Esophagus mucosa (tissue), 1 donor: ENCODE results near the gene NLGN1. TPM values are rescaled to one million over a fixed set of nuclear protein-coding genes. Genes with fewer than 3 reads are reported as not detected.
"Not testable (repeated sequence)": the region's sequence is repeated elsewhere in the genome, so short reads cannot be mapped to it uniquely, and the experiment has no call there.

ENCODE experiments used
- ATAC-seq: fragments of 200-7000 bp; cut with Tn5 transposase; one replicate; pipeline ENCODE4 v1.9.1; 2020
- total RNA-seq: library from RNA; stranded (reverse); gene quantifications from one replicate; pipeline ENCODE4 v1.2.4, GENCODE V29; 2023
- donor health status: DM: yes; HTN: yes; CAD: no.

Gene NLGN1
- total RNA-seq, 1 donor from 2014 or later, result 0.44 TPM

- no peak for ATAC-seq
Observed at GRCh38 chr3:173430576-173430975, 33.0 kb downstream of the NLGN1 start.

GRCh38 chr3:173439004-173439403, 41.5 kb downstream of the NLGN1 start:
- no peak for ATAC-seq

GRCh38 chr3:173440514-173440913, 43.0 kb downstream of the NLGN1 start:
- ATAC-seq, result no peak

GRCh38 chr3:173451561-173451960, 54.0 kb downstream of the NLGN1 start:
- ATAC-seq, result not testable (repeated sequence)

GRCh38 chr3:173463250-173463649, 65.7 kb downstream of the NLGN1 start:
- ATAC-seq, result no peak

GRCh38 chr3:173465112-173465511, 67.6 kb downstream of the NLGN1 start:
- no peak for ATAC-seq

DNA sequence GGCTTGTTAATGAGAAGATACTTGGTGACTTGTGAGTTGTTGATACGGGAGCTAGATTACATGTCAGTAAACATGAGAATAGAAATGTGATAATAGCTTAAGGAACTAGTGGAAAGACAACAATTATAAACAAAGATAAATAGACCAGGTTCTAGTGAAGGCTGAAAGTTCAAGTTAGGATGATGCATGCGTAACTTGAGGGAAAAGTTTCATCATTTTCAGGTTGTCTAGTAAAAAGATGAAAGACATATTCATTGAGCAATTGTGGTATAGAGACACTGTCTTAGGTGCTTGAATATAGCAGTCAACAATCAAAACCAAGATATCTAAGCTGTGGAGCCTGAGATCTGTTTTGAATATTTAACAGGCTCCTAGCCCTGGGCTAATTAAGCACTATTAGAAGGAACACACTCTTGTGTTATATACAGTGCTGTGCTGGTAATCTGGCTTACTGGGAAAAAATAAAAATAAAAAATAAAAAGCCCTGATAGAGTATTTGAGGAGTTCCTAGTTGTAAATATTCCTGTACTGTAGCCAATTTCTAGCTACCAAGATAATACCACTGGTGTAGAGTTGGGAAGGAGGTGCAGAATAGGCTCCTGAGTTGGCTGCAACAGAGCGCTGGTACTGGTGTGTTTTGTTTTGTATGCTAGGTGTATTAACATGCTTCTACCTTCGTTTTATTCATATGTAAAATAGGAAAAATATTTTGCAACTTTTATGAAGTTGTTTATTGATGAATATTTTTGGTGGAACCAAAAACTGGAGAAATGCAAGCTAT, 68.5 kb downstream of the NLGN1 start:
- ATAC-seq, result no peak

DNA sequence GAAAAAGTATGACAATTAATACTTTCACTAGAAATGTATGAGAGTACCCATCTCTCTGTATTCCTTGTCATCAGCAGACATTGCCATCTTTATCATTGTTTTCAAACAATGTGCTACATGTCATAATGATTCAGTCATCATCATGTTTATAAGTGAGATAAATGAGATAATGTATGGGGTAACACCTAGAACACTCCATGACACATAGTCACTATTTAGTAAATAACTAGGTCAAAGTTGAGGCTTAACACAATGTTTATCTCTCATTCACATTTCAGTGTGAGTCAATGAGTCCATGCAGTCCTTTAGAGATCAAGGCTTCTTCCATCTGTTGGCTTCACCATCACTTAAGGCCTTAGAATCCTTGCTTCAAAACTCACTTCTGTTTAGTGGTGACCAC, 70.0 kb downstream of the NLGN1 start:
- no peak for ATAC-seq

- no peak for ATAC-seq
Observed at GRCh38 chr3:173473237-173473636, 75.7 kb downstream of the NLGN1 start.

- no peak for ATAC-seq
Observed at GRCh38 chr3:173479301-173479700, 81.8 kb downstream of the NLGN1 start.

- ATAC-seq, result no peak
Observed at GRCh38 chr3:173501931-173502489, 104.5 kb downstream of the NLGN1 start.

DNA sequence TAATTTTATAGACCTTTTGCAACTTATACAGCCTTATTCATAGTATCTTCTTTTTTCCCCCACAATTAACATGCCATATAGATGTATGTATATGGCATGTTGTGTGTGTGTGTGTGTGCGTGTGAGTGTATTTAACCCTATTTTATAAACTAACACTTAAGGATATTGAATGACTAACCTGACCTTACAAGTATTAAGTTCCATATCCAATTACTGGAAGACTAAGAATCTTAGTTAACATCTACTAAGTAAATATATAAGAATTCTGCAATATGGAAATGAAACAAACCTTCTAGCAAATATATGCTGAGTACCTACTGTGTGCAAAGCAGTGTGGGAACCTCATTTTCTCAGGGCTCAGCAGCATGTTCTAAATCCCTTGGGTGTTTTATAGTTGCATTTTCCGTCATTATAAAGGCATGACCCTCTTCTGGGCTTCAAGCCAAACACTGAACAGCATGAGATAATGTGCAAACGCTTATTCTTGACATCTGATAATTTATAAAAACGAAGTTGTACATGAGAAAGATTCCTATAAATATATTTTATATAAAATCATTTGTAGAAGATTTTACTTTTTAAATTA, 105.5 kb downstream of the NLGN1 start:
- ATAC-seq, result no peak

GRCh38 chr3:173510565-173510964, 113.0 kb downstream of the NLGN1 start:
- no peak for ATAC-seq

- ATAC-seq, result peak; percentile 28
Observed at GRCh38 chr3:173513123-173513522, 115.6 kb downstream of the NLGN1 start.

GRCh38 chr3:173529062-173529711, 131.6 kb downstream of the NLGN1 start:
- ATAC-seq, result peak; percentile 51

DNA sequence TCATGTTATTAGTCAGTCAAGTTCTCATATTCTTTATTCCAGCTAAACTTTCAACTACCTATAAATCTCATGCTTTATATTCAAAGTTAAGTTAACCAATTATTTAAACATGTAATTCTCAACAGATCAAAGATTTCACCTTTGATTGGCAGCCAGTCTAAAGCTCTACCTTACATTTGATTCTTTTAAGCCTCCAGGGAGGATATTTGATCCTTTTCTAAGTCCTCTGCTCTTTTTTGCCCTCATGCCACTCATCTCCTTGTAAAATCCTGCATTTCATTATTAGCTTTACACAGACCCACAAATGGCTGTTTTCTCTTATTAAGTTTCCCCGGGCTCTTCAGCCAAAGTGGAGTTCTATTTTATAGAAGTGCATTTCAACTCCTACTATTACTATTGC, 134.1 kb downstream of the NLGN1 start:
- no peak for ATAC-seq

- no peak for ATAC-seq
Observed at GRCh38 chr3:173538410-173538809, 140.9 kb downstream of the NLGN1 start.

- not testable (repeated sequence) for ATAC-seq
Observed at GRCh38 chr3:173545590-173545989, 148.0 kb downstream of the NLGN1 start.

GRCh38 chr3:173547070-173547469, 149.5 kb downstream of the NLGN1 start:
- ATAC-seq, result no peak

GRCh38 chr3:173548261-173548660, 150.7 kb downstream of the NLGN1 start:
- no peak for ATAC-seq

- no peak for ATAC-seq
Observed at GRCh38 chr3:173552526-173552925, 155.0 kb downstream of the NLGN1 start.

- ATAC-seq, result no peak
Observed at GRCh38 chr3:173553635-173554280, 156.2 kb downstream of the NLGN1 start.

DNA sequence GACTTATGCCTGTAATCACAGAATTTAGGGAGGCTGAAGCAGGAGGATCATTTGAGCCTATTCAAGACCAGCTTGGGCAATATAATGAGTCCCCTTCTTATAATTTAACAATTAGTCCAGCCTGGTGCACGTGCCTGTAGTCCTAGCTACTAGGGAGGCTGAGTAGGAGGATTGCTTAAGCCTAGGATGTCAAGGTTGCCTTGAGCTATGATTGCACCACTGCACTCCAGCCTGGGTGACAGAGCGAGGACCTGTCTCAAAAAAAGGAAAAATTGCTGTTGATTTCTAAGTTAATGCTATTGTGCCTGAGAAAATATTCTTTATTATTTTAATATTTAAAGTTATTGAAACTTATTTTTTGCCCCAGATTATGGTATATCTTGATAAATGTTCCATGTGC, 159.0 kb downstream of the NLGN1 start:
- ATAC-seq, result no peak
